Activated CD8-positive, alpha-beta memory T cell treated with anti-CD3 and anti-CD28 coated beads for 36 hours (primary cell): ENCODE results near the gene LYPD8. TPM values are rescaled to one million over a fixed set of nuclear protein-coding genes. Genes with fewer than 3 reads are reported as not detected.

Source experiments
- CTCF ChIA-PET: fragments of 350-600 bp; sonication (Branson Sonifier 250); formaldehyde crosslinking; loops from one replicate; lab custom pipeline; 2021; ENCODE audit warnings: antibody characterized with exemption; lab: Charles Lee
- POLR2A ChIA-PET: fragments of 350-600 bp; sonication (Branson Sonifier 250); formaldehyde crosslinking; loops from one replicate; lab custom pipeline; 2021; ENCODE audit warnings: antibody characterized with exemption; lab: Charles Lee
- total RNA-seq, 2 experiments: library from RNA; stranded (reverse); gene quantifications; one replicate each; pipeline ENCODE4 v1.2.3, GENCODE V29; 2021

The LYPD8 gene
- total RNA-seq, 2 experiments from 2014 or later: not detected

- ChIA-PET CTCF (no interaction called here), POLR2A (no interaction called here)
Observed at GRCh38 chr1:248775441-248775840, 19.9 kb upstream of the LYPD8 start.

- CTCF ChIA-PET: no interaction called here
- POLR2A ChIA-PET: no interaction called here
Observed at GRCh38 chr1:248759644-248760043, 4.1 kb upstream of the LYPD8 start.

- ChIA-PET POLR2A (no interaction called here), CTCF (no interaction called here)
Observed at GRCh38 chr1:248758352-248758751, 2.8 kb upstream of the LYPD8 start.

- ChIA-PET POLR2A (no interaction called here), CTCF (no interaction called here)
Observed at GRCh38 chr1:248757784-248758195, 2.2 kb upstream of the LYPD8 start.

GRCh38 chr1:248756636-248757035, 1.1 kb upstream of the LYPD8 start:
- CTCF ChIA-PET: no interaction called here

GRCh38 chr1:248756151-248756550, 592 bp upstream of the LYPD8 start:
- POLR2A ChIA-PET: no interaction called here

More at GRCh38 chr1:248756636-248757035, 1.1 kb upstream of the LYPD8 start:
- POLR2A ChIA-PET: no interaction called here

GRCh38 chr1:248753708-248754280, 1.8 kb downstream of the LYPD8 start:
- ChIA-PET POLR2A (no interaction called here), CTCF (no interaction called here)

More at GRCh38 chr1:248756151-248756550, 592 bp upstream of the LYPD8 start:
- CTCF ChIA-PET: no interaction called here

GRCh38 chr1:248753029-248753594, 2.4 kb downstream of the LYPD8 start:
- ChIA-PET CTCF (no interaction called here), POLR2A (no interaction called here)

- POLR2A ChIA-PET: no interaction called here
- CTCF ChIA-PET: no interaction called here
Observed at GRCh38 chr1:248752161-248753028, 3.2 kb downstream of the LYPD8 start.

- CTCF ChIA-PET: no interaction called here
- POLR2A ChIA-PET: no interaction called here
Observed at GRCh38 chr1:248751635-248752034, 3.9 kb downstream of the LYPD8 start.

GRCh38 chr1:248751142-248751541, 4.4 kb downstream of the LYPD8 start:
- ChIA-PET POLR2A (no interaction called here), CTCF (no interaction called here)

GRCh38 chr1:248750496-248750895, 5.1 kb downstream of the LYPD8 start:
- POLR2A ChIA-PET: no interaction called here
- CTCF ChIA-PET: no interaction called here

GRCh38 chr1:248748211-248748610, 7.3 kb downstream of the LYPD8 start:
- POLR2A ChIA-PET: no interaction called here
- CTCF ChIA-PET: no interaction called here

- ChIA-PET POLR2A (no interaction called here), CTCF (no interaction called here)
Observed at GRCh38 chr1:248740876-248741275, 14.7 kb downstream of the LYPD8 start.

- ChIA-PET CTCF (no interaction called here), POLR2A (no interaction called here)
Observed at GRCh38 chr1:248739572-248740205, 15.9 kb downstream of the LYPD8 start.

- POLR2A ChIA-PET: no interaction called here
- CTCF ChIA-PET: no interaction called here
Observed at GRCh38 chr1:248737457-248737856, 18.1 kb downstream of the LYPD8 start.

GRCh38 chr1:248736977-248737376, 18.6 kb downstream of the LYPD8 start:
- ChIA-PET CTCF (no interaction called here), POLR2A (no interaction called here)

- ChIA-PET CTCF (no interaction called here), POLR2A (no interaction called here)
Observed at GRCh38 chr1:248733566-248733965, 22.0 kb downstream of the LYPD8 start.

GRCh38 chr1:248730507-248731335, 24.8 kb downstream of the LYPD8 start:
- POLR2A ChIA-PET: no interaction called here

More at GRCh38 chr1:248730507-248731335, 24.8 kb downstream of the LYPD8 start:
- CTCF ChIA-PET: no interaction called here
